Measurements from ENCODE around the gene GRAPL.
"Not testable (repeated sequence)": the region's sequence is repeated elsewhere in the genome, so short reads cannot be mapped to it uniquely, and the experiment has no call there.

Gene GRAPL

DNA sequence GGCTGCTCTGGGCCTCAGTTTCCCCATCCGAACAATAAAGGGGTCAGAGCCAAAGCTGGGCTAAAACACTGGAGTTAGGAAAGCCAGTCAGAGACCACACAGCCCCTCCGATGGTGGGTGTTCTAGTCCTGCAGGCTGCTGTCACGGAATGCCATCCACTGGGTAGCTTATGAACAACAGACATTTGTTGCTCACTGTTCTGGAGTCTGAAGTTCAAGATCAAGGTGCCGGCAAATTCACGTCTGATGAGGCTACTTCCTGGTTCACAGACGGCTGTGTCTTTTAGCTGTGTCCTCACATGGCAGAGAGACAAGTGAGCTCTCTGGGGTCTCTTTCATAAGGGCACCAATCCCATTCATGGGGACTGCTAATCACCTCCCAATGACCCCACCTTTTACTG is 9.2 kb downstream of the GRAPL start:
- not testable (repeated sequence) for DNase-seq (ENCODE audit: low read depth in 2 of 2)

DNA sequence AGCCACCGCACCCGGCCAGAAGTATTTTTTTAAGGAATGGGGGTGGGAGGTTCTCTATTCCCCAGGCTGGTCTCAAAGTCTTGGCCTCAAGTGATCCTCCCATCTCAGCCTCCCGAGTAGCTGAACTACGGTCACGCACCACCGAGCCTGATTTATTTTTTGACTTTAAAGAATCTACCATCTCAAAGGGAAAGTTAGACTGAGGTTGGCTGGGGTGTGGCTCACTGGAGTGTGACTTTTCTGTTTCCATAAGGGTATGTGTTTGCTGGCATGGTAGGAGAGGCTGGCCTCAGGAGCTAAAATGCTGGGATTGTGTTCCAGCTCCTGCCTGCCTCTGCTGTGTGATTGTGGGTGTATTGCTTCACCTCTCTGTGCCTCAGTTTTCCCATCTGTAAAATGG is 10.6 kb downstream of the GRAPL start:
- DNase-seq (ENCODE audit: low read depth in 2 of 2): not testable (repeated sequence)

DNA sequence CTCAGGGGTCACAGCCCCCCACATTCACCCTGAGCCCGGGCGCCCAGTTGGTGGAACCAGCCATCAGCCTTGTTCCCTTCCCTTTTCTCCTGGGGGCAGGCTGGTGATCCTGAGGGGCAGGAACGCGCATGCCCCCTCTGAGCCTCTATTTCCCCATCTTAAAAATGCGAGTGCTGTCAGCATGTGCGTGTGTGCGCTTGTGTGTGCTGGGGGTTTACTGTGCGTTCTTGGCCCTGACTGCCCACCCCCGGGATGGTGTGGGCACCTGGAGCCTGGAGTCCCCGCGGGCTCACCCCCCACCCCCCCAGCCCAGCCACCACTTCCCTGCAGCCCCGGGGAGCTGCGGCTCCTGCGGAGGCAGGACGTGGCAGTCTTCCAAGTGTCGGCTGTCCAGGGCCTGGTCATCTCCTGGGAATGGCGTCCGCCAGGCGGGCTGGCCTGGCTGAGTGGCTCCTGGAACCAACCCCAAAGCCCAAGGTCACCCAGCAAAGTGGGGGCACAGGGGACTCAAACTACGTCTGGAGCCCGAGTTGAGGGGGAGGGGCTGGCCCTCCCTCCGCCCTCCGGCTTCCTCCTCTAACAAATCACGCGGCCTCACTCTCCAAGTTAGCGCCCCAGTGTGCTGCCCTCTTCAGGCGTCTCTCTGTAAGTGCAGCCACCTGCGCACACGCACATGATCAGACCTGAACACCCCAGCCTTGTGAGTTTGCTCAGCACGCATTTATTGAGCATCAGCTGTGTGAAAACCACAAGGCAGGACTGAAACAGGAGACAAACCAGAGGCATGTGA is 14.2 kb downstream of the GRAPL start:
- DNase-seq (ENCODE audit: low read depth in 2 of 2): not testable (repeated sequence)

DNA sequence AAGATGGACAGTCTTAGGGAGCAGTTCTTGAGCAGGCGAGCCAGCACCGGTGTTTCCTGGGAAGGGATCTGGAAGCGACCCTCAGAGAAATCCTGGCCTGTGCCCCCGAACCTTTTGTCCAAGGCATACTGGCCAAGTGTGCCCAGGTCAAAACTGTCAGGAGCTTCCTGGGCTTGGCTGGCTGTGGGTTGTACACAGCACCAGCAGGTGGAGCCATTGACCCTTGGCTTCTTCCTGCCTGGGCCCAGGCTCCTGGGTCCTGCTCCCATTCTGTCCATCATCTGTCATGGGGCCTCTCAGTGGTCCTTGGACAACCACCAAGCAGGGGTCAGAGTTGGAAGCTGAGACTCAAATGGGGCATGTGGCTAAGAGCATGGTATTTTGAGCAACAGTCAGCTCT is 15.0 kb downstream of the GRAPL start:
- DNase-seq (ENCODE audit: low read depth in 2 of 2): not testable (repeated sequence)

DNA sequence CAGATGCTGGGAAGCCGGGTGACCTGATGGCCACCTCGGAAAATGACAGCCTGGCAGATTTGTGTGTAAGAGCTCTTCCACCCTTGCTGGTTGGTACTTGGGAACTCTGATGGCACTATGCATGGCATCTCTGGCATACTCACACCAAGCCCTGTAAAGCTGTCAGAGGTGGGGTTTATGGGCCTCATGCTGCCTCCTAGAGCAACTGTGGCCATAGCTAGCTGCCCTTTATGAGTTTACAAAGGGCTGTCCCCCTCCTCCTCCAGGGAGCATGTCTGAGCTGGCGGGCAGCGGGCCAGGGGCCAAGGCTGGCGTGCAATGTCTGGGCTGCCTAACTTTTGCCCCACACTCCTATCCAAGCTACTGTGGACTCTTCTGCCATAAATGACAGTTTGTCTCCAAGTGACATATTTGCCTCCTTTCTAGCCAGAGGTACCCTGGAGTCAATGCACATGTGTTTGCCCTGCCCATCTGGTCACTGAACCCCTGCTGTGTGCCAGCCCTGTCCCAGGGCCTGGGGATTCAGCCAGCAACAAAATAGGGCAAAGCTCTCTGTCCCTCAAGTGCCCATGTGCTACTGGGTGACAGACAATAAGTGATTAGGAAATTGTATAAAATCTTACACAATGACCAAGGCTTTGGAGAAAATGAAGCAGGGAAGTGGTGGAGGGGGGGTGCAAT is 15.8 kb downstream of the GRAPL start:
- DNase-seq (ENCODE audit: low read depth in 2 of 2): not testable (repeated sequence)

DNA sequence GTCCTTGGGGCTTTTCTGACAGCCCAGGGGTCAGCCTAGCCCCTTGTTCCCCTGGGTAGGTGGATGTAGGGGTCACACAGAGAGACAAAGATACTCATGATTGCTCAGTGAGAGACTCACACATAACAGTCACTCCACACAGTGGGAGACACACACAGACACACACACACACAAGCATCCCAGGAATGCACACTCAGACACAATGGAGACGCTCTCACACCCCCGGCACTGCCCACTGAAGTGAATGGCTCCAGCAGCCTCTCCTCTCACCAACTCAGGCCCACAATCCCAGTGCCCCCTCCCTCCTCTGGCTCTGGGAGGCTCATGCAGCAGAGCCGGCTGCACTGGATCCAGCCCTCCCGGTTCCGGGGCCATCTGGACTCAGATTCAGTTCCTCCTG is 17.0 kb downstream of the GRAPL start:
- DNase-seq (ENCODE audit: low read depth in 2 of 2): not testable (repeated sequence)

DNA sequence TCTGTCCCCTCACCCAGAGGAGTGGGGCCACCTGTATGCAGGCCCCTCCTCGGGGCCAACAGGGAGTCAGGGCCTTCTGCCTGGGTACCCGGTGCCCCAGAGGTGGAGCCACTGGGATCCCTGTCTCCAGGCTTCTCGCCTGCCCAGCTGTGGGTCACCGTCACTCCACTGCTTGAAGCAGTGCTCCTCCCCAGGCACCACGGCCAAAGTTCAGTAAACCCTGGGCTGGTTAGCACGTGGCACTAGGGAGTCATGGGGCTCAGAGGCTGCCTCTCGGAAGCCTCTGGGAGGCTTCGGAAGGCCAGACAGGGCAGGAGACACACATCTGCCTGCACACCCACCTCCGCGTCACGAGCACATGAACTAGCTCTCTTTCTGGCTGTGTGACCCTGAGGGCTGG is 18.1 kb downstream of the GRAPL start:
- not testable (repeated sequence) for DNase-seq (ENCODE audit: low read depth in 2 of 2)

DNA sequence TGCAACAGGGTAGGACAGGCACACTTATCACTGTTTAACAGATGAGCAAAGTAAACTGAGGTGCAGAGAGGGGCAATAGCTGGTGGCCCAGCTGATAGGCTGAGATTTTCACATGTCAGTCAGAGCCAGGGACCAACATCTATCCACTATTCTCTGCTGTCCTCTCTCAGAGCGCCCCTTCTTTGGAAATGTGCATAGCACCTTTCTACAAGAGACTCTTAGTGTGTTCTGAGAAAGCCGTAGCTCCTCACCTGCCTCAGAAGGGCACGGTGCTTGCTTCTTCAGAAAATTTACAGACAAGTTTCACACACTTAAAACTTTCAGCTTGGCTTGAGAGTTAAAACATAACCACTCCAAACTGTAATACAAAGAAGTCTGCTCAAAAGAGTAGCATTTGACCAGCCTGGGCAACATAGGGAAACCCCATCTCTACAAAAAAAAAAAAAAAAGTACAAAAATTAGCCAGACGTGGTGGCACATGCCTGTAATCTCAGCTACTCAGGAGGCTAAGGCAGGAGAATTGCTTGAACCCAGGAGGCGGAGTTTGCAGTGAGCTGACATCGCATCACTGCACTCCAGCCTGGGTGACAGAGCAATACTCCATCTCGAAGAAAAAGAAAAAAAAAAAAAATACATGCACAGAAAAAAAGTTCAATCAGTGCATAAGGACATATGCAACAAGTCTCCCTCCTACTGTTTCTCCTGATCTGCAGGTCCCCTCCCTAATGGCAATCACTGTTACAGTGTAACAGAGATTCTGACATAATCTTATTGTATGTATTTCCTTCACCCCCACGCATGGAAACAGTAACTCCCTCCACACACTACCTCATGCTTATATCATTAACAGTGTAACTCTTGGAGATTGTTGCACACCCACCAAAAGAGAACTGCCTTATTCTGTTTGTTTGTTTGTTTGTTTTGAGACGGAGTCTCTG is 23.6 kb downstream of the GRAPL start:
- not testable (repeated sequence) for DNase-seq (ENCODE audit: low read depth in 2 of 2)

DNA sequence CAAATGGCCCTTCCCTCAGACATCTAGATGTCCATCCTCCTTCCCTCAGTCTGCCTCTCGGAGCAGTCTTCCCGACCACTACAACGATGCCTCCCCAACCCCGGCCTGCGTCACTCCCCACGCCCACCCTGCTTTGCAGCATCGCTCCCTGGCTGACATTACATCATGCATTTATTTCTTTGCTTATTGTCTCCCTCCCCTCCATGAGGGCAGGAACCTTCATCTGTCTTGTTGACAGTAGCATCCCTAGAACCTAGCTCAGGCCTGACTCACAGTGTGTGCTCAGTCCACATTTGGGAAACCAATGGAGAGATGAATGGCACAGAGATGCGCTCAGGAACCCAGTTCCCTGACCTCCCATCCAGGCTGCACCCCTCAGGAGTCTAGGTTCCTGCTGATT is 30.2 kb downstream of the GRAPL start:
- DNase-seq (ENCODE audit: low read depth in 2 of 2): not testable (repeated sequence)

DNA sequence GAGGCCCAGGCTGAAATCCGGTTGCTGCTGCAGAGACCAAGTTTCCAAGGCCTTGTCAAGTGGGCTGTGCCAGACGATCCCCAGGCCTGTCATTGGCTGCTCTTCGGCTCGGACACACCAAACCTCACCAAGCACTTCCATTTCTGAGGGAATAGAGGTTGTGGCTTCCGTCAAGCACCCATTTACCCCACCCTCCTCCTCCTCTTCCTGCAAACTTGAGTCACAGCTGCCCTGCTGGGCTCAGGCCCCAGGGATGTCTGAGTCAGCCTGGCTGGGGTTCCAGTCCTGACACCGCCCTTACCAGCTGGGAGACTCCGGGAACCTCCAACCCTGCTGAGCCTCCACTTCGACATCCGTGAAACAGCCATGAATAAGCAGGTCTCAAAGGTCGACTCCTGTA is 31.1 kb downstream of the GRAPL start:
- DNase-seq (ENCODE audit: low read depth in 2 of 2): not testable (repeated sequence)

DNA sequence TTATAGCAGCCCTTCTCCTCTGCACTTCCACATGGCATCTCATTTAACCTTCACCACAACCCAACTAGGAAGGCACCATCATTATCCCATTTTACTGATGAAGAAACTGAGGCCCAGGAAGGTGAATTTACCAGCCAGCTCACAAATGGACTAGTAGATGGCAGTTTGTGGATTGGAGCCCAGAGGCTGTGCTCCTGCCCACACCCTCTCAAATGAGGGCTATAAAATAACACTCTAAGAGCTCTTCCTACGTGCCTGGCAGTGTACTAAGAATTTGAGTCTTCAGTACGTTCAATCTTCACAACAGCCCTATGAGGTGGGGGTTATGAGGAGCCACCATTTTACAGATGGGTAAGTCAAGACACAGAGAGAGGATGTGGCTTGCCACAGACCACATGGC is 31.5 kb downstream of the GRAPL start:
- not testable (repeated sequence) for DNase-seq (ENCODE audit: low read depth in 2 of 2)

DNA sequence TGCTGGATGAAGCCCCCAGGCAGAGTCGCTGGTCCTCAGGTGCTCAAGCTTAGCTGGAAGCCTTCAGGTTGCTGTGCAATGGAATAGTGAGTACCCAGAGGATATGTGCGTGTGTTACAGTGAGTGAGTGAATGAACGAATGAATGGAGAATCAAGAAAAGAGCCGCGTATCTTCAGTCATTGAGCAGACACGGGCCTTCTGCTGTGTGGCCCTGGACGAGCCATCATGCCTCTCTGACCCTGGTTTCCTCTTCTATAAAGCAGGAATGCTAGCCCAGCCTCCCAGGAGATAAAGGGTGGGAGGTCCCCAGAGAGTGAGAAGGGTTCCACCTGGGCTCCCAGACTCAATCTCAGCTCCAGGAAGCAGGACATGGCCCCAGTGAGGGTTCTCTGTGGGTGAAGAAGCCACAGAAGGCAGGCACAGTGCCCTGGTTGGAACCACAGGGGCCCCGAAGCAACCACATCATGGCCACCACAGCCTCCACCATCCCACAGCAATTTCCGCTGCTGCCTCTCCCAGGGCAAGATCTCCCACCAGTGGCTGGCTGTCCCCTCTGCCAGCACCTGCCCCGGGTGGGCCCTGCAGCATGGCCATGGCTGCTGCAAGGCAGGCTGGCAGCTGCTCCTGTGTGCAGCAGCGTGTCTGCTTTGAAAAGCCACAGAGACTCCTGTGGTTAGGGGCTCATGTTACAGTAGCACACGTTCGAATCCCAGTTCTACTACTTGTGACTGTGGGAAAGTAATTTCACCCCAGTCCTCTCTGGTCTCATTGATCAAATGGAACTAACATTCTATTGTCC is 34.1 kb downstream of the GRAPL start:
- not testable (repeated sequence) for DNase-seq (ENCODE audit: low read depth in 2 of 2)

DNA sequence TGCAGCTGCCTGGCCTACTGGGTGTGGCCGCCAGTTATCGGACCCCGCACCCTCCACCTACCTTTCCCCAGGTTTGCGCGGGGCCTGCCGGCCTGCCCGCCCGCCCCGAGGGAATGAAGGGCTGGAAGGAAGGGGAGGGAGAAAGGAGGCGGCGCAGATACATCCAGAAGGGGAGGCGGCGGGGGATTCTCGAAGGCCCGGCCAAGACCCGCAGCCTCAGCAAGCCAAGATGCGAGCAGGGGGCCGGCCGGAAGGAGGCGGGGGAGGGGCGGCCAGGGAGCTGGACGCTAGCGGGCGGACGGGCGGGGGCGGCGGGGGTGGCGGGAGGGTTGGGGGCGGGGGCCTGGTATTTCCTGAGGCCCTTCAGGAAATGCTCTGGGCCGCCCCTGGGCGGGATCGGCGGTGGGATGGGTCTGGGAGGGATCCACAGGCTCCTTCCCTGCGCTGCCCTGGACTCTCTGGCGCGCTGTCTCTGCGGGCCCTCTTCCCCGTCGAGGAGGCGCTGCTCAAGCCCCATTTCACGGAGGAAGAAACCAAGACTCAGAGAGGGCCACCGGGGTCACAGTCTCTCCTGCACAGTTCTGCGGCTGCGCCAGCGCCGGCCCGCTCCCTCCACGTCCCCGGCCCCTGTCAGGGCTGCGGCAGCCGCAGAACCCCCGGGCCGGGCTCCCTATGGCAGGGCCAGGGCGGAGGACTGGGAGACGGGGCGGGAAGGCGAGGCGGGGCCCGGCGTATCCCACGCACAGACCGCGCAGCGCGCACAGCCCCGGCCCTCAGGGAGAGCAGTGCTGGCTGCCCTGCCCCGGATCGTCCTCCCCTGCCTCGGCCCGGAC is 35.2 kb downstream of the GRAPL start:
- not testable (repeated sequence) for DNase-seq (ENCODE audit: low read depth in 2 of 2)

DNA sequence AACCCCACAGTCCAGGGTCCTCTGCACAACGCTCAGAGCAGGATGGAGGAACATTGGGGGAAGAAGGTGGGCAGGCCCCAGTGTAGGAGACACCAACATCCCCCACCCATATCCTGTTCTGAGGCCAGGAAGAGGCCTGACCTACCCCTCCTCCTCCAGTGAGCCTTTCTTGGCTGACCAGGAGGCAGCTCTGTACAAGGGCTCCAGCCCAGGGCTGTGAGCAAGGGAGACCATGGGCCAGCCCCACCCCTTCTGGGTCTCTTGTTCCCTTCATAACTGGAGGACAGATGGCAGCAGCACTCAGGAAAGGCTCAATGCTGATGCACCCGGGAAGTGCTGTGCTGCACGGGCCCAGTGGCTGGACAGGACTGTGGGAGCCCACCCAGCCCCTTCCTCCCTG is 47.0 kb downstream of the GRAPL start:
- DNase-seq (ENCODE audit: low read depth in 2 of 2): not testable (repeated sequence)

DNA sequence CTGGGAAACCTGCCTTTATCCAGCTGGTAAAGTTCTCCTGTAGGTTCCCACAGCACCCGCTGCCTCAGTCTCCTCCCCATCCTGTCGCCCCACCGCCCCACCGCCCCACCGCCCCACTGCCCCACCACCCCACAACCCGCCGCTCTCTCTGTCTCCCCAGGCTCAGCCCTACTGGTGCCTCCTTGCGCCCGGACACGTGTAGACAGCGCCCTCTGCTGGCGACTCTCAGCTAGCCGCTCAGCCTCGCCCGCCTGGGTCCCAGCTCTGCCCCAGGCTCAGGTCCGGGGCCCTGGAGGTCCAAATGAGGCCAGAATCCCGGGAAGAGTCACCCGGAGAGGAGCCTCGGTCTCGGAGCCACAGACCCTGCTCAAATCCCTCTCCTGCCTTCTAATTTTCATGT is 48.0 kb downstream of the GRAPL start:
- DNase-seq (ENCODE audit: low read depth in 2 of 2): not testable (repeated sequence)

DNA sequence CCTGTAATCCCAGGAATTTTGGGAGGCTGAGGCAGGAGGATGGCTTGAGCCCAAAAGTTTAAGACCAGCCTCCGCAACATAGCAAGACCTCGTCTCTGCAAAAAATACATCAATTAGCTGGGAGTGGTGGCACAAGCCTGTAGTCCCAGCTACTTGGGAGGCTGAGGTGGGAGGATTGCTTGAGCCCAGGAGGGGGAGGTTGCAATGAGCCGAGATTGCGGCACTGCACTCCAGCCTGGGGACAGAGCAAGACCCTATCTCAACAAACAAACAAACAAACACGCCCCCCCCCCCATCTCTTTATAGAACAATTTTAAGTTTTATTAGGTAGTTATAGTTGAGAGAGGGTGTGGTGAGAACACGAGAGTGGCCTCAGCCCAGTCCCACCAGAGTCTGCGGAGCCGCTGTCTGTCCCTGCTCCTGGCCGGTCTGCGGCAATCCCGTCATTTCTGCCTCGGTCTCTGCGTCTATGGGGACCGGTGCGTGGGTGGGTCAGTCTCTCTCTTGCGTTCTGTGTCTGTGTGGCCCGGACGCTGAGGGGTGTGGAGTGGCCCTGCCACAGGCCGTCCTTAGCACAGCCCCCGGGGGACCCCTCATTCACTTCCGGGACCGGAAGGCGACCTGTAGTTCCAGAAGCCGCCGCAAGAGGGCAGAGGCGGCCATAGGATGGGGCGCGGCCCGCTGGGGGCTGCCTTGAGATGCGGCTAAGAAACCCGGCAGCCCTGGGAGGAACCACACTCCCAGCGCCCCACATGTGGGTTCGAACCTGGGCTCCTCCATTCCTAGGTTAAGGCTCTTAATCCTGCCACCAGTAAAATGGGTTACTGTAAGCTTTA is 53.9 kb downstream of the GRAPL start:
- not testable (repeated sequence) for DNase-seq (ENCODE audit: low read depth in 2 of 2)

DNA sequence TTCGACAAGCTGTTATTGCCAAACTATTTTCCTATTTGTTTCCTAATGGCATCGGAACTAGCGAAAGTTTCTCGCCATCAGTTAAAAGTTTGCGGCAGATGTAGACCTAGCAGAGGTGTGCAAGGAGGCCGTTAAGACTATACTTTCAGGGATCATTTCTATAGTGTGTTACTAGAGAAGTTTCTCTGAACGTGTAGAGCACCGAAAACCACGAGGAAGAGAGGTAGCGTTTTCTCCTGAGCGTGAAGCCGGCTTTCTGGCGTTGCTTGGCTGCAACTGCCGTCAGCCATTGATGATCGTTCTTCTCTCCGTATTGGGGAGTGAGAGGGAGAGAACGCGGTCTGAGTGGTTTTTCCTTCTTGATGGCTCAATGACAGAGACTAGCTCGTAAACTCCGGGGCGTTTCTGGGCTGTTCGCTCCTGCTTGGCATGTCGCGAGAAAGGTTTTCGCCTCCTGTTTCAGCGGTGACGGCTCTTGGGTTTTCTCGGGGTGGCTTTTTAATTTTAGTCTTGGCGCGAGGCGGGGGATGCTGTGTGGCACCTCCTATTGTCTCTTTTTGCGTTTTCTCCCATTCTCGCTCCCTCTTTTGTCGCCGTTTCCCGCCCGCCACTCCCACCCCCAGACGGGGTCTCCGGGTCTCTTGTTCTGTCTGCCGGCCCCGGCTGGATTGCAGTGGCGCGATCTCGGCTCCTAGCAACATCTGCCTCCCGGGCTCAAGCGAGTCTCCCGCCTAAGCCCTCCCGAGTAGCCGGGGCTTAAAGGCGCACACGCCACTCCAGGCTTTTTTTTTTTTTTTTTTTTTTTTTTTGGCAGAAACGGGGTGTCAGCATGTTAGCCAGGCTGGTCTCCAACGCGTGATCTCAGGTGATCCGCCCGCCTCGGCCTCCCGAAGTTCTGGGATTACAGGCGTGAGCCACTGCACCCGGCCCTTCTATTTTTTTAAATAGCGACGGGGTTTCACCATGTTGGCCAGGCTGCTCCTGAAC is 60.8 kb downstream of the GRAPL start:
- not testable (repeated sequence) for DNase-seq (ENCODE audit: low read depth in 2 of 2)
